K562 (cell line): ENCODE data around the gene COX14. TPM values are rescaled to one million over a fixed set of nuclear protein-coding genes. Genes with fewer than 3 reads are reported as not detected.
A peak's percentile ranks its signal among the peaks of the same experiment; 100 is the strongest.

Source experiments
- KDM5B ChIP-seq: fragments of 200-600 bp; sonication (generic); IDR thresholded peaks from 2 replicates; pipeline ENCODE4 v1.6.1; 2012; ENCODE audit warnings: low read depth, mild to moderate bottlenecking, moderate library complexity, low read length, control low read depth, inconsistent platforms; ENCODE audit not compliant: insufficient replicate concordance
- polyA plus RNA-seq, 8 experiments: library from polyadenylated mRNA; depleted of rRNA in 4 of 8; stranded (reverse) in 5 of 8; unstranded in 3 of 8; fragments of >200 nt; fragmentation: Nextera tagmentation in 2 of 8; fragmentation: Illumina TruSeq in 1 of 8; extraction: Ambion mirVana in 2 of 8; extraction: Trizol in 1 of 8; gene quantifications; 2 replicates each; pipeline versions ENCODE4 v1.2.1 to v1.2.3, GENCODE V29; 2011 to 2014; ENCODE audit warnings: inconsistent platforms in 1 of 8, missing spikeins in 1 of 8
- total RNA-seq, 7 experiments: library from RNA; depleted of rRNA in 6 of 7; stranded (reverse); fragments of >200 nt in 6 of 7; fragmentation: Illumina TruSeq in 2 of 7; extraction: Trizol in 2 of 7; gene quantifications; 2 replicates each; pipeline versions ENCODE4 v1.2.1 to v1.2.3, GENCODE V29; 2011 to 2021; ENCODE audit warnings: low replicate concordance in 1 of 7
- TF ChIP-seq, protein P1 (sequence below): fragments of 450-650 bp; IDR thresholded peaks from 2 replicates; pipeline ENCODE4 v1.6.1; 2016; ENCODE audit warnings: low read depth
- TF ChIP-seq, protein P2 (sequence below): fragments of 450-650 bp; IDR thresholded peaks from 2 replicates; pipeline ENCODE4 v1.6.1; 2016; ENCODE audit warnings: antibody characterized with exemption

The COX14 gene
- total and polyA plus RNA-seq, 9 of the 15 experiments (the other 6 are each of a cell fraction or from before 2014, with no cell fraction given), result 44.4 to 269 (median 53.4) TPM

DNA sequence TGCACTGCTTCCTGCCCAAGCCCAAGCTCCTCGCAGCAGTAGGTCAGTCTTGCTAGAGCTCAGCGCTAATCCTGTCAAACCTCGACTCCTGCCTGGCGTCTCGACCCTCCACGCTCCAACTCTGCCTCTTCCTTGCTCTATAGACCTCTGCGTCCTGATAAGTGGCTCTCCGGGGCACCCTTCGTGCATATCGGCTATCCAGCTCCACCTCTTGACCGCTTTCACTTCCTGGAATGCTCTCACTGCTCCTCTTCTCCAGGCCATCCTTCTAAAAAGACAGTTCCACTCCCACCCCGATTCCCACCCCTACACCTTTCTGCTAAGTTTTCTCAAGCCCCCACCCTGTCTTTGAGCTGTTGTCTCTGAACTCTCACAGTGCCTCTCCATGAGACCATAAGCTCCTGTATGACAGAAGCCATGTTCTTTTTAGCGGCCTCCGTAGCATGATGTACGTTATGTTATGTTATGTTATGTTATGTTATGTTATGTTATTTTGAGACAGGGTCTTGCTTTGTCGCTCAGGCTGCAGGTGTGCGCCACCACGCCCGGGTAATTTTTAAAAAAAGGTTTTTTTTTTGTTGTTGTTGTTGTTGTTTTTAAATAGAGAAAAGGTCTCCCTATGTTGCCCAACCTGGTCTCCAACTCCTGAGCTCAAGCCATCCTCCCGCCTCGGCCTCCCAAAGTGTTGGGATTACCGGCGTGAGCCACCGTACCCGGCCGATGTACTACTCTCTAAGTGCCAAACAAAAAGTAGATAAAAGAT, 601 bp downstream of the COX14 start (continued):
- TF ChIP-seq, protein P1, sequence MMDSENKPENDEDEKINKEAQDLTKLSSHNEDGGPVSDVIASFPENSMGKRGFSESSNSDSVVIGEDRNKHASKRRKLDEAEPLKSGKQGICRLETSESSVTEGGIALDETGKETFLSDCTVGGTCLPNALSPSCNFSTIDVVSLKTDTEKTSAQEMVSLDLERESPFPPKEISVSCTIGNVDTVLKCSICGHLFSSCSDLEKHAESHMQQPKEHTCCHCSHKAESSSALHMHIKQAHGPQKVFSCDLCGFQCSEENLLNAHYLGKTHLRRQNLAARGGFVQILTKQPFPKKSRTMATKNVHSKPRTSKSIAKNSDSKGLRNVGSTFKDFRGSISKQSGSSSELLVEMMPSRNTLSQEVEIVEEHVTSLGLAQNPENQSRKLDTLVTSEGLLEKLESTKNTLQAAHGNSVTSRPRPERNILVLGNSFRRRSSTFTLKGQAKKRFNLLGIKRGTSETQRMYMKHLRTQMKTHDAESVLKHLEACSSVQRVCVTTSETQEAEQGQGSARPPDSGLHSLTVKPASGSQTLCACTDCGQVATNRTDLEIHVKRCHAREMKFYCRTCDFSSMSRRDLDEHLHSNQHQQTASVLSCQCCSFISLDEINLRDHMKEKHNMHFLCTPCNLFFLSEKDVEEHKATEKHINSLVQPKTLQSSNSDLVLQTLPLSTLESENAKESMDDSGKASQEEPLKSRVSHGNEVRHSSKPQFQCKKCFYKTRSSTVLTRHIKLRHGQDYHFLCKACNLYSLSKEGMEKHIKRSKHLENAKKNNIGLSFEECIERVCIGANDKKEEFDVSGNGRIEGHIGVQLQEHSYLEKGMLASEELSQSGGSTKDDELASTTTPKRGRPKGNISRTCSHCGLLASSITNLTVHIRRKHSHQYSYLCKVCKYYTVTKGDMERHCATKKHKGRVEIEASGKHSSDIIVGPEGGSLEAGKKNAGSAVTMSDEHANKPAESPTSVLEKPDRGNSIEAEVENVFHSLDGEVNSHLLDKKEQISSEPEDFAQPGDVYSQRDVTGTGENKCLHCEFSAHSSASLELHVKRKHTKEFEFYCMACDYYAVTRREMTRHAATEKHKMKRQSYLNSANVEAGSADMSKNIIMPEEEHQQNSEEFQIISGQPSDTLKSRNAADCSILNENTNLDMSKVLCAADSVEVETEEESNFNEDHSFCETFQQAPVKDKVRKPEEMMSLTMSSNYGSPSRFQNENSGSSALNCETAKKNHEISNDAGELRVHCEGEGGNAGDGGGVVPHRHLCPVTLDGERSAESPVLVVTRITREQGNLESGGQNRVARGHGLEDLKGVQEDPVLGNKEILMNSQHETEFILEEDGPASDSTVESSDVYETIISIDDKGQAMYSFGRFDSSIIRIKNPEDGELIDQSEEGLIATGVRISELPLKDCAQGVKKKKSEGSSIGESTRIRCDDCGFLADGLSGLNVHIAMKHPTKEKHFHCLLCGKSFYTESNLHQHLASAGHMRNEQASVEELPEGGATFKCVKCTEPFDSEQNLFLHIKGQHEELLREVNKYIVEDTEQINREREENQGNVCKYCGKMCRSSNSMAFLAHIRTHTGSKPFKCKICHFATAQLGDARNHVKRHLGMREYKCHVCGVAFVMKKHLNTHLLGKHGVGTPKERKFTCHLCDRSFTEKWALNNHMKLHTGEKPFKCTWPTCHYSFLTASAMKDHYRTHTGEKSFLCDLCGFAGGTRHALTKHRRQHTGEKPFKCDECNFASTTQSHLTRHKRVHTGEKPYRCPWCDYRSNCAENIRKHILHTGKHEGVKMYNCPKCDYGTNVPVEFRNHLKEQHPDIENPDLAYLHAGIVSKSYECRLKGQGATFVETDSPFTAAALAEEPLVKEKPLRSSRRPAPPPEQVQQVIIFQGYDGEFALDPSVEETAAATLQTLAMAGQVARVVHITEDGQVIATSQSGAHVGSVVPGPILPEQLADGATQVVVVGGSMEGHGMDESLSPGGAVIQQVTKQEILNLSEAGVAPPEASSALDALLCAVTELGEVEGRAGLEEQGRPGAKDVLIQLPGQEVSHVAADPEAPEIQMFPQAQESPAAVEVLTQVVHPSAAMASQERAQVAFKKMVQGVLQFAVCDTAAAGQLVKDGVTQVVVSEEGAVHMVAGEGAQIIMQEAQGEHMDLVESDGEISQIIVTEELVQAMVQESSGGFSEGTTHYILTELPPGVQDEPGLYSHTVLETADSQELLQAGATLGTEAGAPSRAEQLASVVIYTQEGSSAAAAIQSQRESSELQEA, result peak; percentile 61
- TF ChIP-seq, protein P2, sequence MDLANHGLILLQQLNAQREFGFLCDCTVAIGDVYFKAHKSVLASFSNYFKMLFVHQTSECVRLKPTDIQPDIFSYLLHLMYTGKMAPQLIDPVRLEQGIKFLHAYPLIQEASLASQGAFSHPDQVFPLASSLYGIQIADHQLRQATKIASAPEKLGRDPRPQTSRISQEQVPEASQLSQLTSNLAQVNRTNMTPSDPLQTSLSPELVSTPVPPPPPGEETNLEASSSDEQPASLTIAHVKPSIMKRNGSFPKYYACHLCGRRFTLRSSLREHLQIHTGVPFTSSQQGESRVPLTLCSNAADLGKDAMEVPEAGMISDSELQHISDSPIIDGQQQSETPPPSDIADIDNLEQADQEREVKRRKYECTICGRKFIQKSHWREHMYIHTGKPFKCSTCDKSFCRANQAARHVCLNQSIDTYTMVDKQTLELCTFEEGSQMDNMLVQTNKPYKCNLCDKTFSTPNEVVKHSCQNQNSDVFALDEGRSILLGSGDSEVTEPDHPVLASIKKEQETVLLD, result 0 out of 2 replicates have a peak, but pooled peaks have one; percentile 9
- TF ChIP-seq KDM5B, result peak; percentile 46
